Effector CD4-positive, alpha-beta T cell (primary cell): ENCODE results near the gene ITGAE.
"Not testable (repeated sequence)": the region's sequence is repeated elsewhere in the genome, so short reads cannot be mapped to it uniquely, and the experiment has no call there.

Experiments used
- DNase-seq: peaks from one replicate; pipeline ENCODE4 v3.0.0-alpha.2; 2020
- total RNA-seq: gene quantifications from one replicate; lab custom pipeline; 2026; lab: John Stamatoyannopoulos, UW

ITGAE gene, protein sequence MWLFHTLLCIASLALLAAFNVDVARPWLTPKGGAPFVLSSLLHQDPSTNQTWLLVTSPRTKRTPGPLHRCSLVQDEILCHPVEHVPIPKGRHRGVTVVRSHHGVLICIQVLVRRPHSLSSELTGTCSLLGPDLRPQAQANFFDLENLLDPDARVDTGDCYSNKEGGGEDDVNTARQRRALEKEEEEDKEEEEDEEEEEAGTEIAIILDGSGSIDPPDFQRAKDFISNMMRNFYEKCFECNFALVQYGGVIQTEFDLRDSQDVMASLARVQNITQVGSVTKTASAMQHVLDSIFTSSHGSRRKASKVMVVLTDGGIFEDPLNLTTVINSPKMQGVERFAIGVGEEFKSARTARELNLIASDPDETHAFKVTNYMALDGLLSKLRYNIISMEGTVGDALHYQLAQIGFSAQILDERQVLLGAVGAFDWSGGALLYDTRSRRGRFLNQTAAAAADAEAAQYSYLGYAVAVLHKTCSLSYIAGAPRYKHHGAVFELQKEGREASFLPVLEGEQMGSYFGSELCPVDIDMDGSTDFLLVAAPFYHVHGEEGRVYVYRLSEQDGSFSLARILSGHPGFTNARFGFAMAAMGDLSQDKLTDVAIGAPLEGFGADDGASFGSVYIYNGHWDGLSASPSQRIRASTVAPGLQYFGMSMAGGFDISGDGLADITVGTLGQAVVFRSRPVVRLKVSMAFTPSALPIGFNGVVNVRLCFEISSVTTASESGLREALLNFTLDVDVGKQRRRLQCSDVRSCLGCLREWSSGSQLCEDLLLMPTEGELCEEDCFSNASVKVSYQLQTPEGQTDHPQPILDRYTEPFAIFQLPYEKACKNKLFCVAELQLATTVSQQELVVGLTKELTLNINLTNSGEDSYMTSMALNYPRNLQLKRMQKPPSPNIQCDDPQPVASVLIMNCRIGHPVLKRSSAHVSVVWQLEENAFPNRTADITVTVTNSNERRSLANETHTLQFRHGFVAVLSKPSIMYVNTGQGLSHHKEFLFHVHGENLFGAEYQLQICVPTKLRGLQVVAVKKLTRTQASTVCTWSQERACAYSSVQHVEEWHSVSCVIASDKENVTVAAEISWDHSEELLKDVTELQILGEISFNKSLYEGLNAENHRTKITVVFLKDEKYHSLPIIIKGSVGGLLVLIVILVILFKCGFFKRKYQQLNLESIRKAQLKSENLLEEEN
- total RNA-seq = 13.9 reads per million, percentile 39 among the genes with 10 or more reads in this experiment

DNA sequence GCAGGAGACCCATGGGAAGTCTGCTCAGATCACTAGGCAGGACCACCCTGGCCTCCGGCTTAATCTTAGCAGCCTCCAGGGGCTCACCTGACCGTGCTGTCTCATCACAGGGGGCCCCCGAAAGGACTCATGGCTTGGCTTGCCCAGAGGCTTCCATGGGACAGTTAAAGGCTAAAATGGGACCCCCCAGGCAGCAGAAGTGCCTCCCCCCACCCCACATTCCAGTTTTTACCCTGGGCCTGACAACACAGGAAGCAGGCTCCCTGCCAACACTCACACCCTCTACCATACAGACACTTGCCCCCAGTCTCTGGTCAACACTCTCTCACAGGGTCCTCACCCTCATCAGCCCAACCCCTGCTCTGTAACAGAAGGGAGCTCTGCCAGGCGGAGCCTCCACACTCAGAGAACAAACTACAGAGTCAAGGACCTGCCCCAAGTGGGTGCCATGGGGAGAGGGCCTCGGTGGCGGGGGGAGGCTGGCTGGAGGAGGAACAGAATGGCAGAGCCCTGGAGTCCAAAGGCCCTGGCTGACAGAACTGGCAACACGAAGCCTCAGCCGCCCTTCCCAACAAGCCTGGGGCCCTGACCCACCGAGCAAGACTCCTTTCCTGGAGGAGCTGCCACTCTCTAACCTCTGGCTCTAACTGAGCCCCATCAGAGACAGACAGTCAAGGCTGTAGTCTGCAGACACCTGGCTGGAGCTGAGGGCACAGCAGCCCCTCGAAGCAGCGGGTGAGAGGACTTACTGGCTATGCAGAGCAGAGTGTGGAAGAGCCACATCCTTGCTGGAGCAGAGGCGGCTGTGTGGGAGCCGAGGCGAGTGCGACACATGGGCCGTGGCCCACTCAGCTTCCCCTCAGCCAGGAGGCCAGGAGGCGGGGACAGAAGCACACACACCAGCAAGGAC, at the start of gene ITGAE:
TSS of gene ITGAE (minus strand) at position 827 of the 910 bp plus-strand sequence. CDS start at position 783, 44 bp downstream.
- DNase-seq = no peak

DNA sequence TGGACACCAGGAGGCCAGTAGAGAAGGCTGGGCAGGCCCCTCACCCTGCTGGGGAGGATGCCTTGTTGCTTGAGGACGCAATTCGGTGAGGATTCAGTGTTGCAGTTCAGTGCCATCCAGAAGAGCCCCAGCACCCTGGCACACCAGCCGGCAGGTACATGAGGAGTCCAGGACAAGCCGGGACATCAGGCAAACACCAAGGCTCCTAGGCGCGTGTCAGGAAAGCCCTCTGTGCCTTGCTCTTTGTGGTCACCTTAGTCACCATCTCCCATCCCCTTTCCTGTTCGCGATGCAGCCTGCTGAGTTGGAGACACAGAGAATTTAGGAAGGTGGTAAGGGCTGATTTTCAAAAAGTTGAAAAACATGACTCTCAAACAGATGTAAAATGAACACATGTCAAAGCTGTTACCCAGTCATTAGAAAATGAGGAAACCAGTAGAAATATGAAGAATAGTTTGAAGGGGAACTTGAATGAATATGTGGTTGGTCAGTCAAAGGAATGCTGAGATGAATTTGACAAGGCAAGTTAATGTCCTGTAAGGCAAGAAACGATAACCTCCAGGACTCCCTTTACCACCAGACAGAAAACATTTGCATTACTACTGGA, 47.3 kb upstream of the ITGAE start:
- DNase-seq = no peak

DNA sequence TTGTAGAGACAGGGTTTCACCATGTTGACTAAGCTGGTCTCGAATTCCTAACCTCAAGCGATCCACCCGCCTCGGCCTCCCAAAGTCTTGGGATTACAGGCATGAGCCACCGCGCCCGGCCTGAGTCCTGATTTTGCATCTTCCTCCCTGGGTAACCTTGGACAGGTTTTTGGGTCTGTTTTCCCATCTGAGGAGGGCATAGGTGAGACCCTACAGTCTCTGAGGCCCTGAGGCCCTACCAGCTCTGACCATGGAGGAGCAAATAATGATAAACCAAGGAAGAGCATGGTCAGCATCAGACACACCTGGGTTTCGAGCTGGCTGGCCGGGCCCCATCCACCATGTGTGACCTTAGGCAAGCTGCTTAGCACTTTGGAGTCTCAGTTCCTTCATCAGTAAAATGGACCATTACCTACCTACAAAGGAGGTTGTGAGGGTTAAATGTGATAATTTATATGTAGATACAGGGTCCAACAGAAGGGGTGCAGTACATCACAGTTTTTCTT, 46.2 kb upstream of the ITGAE start:
- no peak for DNase-seq

DNA sequence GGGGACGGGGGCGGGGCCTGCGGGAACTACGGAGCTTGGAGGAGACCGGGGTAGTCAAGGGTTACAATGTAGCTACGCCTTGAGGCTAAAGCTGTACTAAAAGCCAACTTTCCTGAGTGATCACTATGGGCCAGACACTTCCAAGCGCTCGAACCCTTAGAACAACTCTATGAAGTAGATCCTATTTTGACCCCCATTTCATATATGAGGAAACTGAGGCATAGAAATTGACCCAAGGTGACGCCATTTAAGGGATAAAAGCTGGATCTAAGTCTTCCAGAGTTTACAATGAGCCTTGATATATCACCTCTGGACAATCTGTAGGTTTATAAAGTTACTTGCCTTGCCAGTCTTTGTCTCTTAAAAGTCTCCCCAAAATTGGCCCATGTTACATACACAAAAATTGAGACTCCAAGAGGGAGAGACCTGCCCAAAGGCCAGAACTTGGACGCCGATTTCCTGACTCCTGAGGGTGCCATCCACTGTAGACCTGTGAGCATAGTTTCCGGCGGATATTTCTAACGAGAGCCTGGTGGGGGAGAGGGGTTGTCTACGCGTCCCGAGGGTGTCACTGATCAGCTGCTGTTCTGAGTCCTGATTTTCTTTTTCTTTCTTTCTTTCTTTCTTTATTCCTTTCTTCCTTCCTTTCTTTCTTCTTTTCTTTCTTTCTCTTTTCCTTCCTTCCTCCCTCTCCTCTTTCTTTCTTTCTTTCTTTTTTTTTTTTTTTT, 45.6 kb upstream of the ITGAE start:
- DNase-seq = no peak

DNA sequence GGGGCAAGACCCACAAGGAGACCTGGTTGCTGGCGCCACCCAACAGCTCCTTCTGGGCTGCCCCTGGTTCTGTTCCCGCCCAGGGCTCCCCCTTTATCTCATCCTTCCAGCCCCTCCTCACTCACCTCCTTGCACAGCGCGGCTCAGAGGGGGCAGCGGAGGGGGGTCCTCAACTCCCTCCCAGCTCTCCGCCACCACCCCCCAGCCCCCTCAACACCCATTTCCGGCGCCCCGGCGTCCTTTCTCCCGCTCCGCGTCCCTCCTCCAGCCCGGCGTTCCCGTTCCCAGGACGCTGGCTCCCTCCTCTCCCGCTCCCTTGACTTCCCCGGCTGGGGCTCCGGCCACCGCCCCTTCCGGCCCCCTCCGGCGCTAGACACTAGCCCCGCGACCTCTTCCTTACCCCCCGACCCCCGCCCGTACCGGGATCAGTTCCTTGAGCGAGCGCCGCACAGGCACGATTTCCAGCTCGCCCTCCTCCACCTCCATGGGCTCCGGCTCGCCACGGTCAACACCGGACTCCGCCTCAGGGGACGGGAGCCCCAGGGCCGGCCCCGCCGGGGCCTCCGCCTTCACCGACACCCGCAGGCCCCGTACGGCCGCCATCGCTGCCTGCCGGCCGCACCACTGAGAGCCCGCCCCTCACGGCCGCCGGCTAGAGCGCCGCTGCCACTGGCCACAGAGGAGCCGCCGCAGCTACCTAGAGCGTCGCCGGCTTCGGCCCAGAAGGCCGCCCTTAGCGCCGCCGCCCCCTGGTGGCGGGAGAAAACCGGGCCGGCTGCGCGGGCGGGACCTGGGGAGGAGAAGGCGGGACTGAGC, 44.8 kb upstream of the ITGAE start, which contains the start of gene NCBP3:
TSS of gene NCBP3 (minus strand) at position 626 of the 816 bp plus-strand sequence. CDS start at position 603, 23 bp downstream.
- DNase-seq = peak; percentile 86

DNA sequence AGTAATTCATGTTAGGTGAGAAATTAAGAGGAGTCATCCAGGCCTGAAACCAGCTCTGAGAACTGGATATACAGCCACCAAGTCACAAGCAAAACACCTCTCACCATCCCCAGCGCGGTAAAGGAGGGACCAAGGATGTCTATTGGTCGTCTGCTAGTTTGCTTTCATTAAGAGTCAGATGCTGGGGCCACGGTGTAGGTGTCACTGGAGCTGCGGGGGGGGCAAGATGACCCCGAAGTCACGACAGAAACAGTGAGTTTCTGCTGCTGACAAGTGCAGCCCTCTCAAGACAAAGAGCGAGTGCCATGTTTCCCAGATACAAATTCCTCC, 44.3 kb upstream of the ITGAE start:
- DNase-seq = no peak

DNA sequence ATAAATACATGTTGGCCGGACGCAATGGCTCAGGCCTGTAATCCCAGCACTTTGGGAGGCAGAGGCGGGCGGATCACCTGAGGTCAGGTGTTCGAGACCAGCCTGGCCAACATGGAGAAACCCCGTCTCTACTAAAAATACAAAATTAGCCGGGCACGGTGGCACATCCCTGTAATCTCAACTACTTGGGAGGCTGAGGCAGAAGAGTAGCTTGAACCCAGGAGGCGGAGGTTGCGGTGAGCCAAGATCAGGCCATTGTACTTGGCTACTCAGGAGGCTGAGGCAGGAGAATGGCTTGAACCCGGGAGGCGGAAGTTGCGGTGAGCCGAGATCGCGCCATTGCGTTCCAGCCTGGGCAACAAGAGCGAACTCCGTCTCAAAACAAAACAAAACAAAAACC, 43.6 kb upstream of the ITGAE start:
- not testable (repeated sequence) for DNase-seq

DNA sequence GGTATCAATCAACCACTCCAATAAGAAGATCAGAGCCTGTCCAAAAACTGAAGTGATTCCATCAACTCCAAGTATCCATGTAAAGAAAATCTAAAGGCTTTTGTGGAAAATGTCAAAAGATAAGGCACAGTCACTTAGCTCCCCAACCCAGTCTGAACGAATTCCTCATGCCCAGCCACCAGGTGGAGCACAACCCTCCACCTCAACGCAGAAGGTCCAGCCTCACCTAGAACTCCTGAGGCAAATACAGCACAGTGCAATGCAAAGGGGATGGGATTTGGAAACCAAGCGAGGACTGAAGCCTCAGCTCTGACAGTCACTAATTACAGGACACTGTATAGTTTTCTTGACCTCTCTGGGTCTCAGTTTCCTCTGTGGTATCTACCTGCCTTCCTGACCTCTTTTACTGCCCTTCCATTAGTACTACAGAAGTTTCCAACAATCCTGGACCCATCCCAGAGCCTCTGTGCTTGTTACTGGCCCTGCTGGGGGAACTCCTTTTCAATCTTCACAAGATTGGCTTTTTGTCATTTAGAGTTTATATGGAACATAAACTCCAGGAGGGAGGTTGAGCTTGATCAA, 43.0 kb upstream of the ITGAE start:
- DNase-seq = peak; percentile 19

DNA sequence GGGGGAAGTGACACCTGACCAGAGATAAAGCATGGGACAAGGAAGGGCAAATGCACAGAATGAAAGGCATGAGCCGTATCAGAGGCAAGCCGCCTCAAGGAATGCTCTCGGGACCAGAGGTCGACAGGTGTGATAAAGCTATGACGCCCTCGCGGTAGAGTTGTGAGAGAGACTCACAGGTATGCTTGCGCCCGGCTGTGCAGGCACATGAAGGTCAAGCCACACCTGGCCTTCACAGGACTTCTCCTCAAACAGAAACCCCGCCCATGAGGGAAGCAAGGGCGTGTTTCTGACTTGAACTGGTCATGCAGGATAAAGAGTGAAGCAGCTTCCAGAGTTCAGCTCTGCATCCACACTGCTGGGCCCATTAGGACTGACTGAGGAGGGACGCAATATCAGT, 37.2 kb upstream of the ITGAE start:
- no peak for DNase-seq

DNA sequence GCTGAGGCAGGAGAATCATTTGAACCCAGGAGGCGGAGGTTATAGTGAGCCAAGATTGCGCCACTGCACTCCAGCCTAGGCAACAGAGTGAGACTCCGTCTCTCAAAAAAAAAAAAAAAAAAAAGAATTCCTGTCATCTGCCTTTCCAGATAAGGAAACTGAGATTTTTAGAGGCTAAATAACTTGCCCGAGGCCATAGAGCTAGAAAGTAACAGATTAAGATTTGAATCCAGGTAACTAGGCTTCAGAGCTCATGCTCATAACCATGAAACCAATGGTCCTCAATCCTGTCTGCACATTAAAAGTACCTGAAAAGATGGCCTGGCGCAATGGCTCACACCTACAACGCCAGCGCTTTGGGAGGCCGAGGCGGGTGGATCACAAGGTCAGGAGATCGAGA, 35.6 kb upstream of the ITGAE start:
- no peak for DNase-seq

DNA sequence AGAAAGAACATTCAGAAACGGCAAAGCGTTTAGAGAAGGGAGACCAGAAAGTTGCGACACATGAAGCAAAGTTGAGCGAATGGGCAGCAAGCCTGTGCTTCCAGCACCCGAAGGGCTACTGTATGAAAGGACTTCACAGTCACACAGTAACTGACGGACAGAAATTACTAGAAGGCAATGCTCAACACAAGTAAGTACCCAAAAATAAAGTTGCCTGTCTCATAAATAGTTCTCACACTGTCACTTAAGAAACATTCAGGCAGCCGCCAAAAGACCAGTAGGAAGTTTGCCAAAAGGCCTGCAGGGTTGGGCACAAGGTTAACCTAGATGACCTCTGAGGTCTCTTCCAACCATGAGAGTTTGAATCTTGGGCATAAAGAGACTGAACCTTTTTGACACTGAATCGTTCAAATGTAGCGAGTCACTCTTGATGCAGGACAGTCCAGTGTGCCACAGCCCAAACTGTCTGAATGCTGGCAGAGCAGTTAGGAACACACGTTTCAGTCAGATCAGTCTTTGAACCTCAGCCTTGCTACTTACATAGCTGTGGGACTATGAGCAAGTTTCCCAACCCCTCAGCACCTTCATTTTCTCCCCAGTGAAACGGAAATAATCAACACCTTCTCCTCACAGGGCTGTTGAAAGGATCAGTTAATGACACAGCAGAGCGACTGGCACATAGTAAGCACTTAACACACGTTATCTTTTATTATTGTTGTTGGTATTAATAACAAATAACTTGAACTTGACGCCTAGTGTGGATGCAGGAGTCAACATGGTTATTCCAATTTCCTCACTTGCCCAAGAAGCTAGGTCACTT, 34.6 kb upstream of the ITGAE start:
- DNase-seq = no peak

DNA sequence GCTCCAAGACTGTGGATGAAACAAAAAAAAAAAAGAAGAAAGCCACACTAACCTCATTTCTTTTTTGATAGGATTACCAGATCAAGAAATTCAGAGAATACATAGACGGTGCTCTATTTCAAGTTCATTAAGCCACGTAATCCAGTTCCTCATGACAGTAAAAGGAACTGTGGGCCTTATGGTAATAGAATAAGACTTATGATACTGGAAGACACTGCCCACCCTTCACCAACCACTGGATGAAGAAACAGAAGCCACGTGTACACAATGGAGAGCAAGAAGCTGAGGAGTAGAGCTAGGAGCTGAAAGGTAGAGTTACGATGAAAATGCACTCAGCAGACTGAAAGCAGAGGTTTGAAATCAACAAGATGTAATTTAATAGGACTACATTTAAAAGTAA, 33.8 kb upstream of the ITGAE start:
- no peak for DNase-seq

DNA sequence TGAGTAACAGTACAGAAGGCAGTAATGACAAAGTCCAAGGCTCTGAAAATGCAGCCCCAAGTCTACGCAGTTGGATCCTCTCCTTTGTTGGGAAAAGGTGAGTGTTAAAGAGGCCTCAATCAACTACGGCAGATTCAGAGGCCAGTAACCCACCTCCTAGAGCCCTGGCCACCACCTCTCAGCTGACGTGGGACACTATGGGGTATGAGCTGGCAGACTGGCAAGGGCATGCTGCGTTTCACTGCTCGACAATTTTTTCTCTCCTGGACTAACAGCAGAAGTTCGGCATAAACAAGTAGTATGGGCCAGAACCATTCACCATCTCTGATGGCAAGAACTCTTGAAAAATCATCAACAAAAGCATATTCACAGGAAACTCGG, 27.9 kb upstream of the ITGAE start:
- no peak for DNase-seq

DNA sequence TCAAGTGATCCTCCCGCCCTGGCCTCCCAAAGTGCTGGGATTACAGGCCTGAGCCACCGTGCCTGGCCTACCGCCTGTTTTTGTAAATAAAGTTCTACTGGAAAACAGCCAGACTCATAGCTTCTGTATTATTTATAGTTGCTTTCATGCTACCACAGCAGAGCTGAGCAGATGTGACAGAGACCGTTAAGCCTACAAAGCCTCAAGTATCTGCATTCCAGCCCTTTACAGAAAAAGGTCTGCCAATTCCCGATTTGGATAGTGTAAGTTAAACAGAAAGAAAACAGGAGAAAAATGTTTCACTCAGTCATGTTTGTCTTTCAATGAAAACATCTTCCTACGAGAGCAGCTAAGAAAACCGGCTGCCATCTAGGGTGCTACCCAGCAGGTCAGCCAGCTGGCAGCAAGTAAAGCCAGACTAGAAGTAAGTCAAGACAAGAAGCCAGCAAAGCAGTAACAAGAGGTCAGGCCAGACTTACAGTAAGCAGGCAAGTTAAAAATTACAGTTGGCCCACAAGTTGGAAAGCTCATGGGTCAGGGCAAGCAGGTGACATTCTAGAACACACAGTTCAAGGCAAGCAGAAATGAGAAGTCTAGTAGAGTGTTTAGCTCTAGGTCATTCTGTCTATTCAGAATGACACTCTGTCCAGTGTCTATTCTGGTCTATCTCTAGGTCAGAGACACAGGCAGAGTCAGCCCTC, 27.3 kb upstream of the ITGAE start:
- DNase-seq = no peak

DNA sequence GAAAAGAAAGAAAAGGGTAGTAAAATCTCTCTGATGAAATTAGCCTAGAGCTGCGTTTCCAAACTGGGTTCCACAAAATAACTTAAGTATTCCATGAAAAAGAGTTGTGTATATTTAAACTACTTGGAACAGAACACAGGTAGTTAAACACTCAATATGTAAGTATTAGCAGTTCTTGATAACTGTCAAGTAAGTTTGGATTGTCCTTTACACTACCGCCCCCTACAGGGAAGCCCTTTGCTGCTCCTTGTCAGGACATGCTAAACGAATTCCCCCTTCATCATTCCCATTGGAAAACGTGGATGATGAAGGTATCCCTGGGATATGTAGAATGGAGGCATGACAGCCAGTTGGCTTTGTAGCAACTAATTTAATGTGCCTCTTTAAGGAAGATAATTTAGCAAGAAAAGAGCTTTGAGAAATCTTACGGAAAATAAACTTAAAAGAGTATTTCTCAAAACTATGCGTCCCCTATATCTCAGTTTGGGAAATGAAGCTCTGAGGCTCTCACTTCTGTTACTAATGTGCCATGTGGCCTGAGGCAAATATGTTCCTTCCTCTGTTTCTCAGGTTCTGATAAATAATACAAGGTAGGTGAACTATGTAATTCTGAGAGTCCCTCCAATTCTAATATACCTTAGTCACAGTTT, 26.3 kb upstream of the ITGAE start:
- peak; percentile 70 for DNase-seq

DNA sequence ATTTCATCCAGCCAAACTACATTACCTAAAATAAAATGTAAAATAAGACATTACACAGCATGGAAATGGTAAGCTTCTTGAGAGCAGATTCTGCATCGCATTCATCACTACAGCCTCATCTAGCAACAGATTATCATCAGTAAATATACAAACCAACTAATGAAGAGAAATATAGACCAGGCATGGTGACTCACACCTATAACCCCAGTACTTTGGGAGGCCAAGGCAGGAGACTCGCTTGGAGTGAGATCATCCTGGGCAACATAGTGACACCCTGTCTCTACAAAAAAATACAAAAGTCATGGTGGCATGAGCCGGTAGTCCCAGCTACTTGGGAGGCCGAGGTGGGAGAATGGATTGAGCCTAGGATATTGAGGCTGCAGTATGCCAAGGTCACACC, 25.2 kb upstream of the ITGAE start:
- no peak for DNase-seq

DNA sequence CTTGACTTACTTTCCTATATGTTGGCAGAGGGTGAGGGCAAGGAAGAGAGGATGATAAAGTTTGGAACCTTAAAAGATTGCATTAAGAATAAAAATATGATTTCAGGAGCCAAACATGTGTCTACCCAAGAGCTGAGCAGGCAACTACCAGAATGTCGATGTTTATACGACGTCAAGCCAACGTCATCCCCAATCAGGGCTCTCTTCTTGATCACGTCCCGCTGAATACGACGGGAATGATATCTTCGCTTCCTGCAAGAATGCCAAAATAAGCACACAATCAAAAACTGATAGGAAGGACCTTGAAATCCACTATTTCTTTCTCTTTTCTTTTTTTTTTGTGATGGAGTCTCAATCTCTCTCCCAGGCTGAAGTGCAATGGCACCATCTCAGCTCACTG, 20.1 kb upstream of the ITGAE start:
- DNase-seq = no peak
